Measurements from ENCODE around the gene CD99L2. TPM values are rescaled to one million over a fixed set of nuclear protein-coding genes. Genes with fewer than 3 reads are reported as not detected.

CD99L2 gene
- total RNA-seq, 1 donor from 2014 or later = 23.8 TPM

DNA sequence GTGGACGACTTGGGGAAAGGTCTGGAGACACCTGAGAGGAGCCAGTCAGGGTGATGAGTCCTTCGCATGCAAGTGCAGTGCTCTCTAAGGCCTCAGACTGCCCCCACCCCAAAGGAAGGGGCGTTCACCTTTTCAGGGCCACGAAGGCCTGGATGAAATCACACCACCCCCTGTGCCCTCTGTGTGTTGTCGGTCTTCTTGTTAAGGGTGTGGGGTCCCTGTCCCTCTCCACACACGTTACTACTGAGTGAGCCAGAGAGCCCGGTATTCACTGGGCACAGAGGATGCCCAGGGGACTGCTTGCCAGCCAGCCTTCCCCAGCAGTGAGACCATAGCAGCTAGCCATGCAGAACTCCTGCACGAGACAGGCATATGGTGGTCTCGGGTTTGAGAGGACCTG is 133.2 kb downstream of the CD99L2 start:
- H3K4me1 ChIP-seq = peaks cover 4% of the 10 kb centered on the region
- no peak overlapping the region for H3K4me3 ChIP-seq
- intact Hi-C loops (cut with DNase I) = no loop called here
- peak in 1 of 2 donors; percentile 40 for DNase-seq (ENCODE audit: extremely low spot score in 2 of 2)
- H3K36me3 ChIP-seq = no peaks in the 10 kb centered on the region
- H3K9me3 ChIP-seq = no peaks in the 10 kb centered on the region
- no peaks in the 10 kb centered on the region for H3K27me3 ChIP-seq
- no peak overlapping the region for H3K27ac ChIP-seq
- no peak for TF ChIP-seq POLR2A (IDR thresholded peaks at IDR 0.05)
- no peak for TF ChIP-seq CTCF (IDR thresholded peaks at IDR 0.05)
- no peak for TF ChIP-seq POLR2AphosphoS5 (IDR thresholded peaks at IDR 0.05; ENCODE audit: insufficient read depth in 1 of 2, low read depth in 1 of 2)

DNA sequence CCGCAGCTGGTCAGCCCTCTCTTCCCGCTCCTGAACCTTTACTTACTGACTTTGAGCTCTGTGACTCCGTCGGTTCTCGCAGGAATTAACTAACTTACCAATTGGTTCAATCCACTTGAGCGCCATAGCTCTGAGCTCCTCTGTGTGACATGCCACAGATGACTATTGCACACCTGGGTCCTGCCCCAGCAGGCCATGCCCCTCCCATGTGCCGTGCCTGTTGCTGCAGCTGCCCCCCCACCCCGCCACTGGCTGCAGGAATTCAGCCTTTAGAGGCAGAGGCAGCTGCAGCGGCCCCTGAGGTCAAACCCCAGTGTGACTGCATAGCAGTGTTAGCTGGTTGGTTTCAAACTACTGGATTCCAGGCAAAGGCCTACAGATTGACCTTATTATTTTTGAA is 134.7 kb downstream of the CD99L2 start:
- TF ChIP-seq POLR2A (IDR thresholded peaks at IDR 0.05) = no peak
- no peak for TF ChIP-seq CTCF (IDR thresholded peaks at IDR 0.05)
- TF ChIP-seq POLR2AphosphoS5 (IDR thresholded peaks at IDR 0.05; ENCODE audit: insufficient read depth in 1 of 2, low read depth in 1 of 2) = no peak
- Histone ChIP-seq H3K27ac (no peak overlapping the region), H3K27me3 (no peaks in the 10 kb centered on the region), H3K4me1 (peaks cover 4% of the 10 kb centered on the region), H3K4me3 (no peak overlapping the region), H3K36me3 (no peaks in the 10 kb centered on the region), H3K9me3 (no peaks in the 10 kb centered on the region)
- intact Hi-C loops (cut with DNase I) = no loop called here
- peak in 1 of 2 donors; percentile 79 for DNase-seq (ENCODE audit: extremely low spot score in 2 of 2)

- H3K27ac ChIP-seq = no peak overlapping the region
- H3K27me3 ChIP-seq = no peaks in the 10 kb centered on the region
- no peak for TF ChIP-seq POLR2AphosphoS5 (IDR thresholded peaks at IDR 0.05; ENCODE audit: insufficient read depth in 1 of 2, low read depth in 1 of 2)
- no peak for TF ChIP-seq POLR2A (IDR thresholded peaks at IDR 0.05)
- no peak for TF ChIP-seq CTCF (IDR thresholded peaks at IDR 0.05)
- H3K9me3 ChIP-seq = no peaks in the 10 kb centered on the region
- intact Hi-C loops (cut with DNase I) = no loop called here
- H3K4me1 ChIP-seq = peaks cover 4% of the 10 kb centered on the region
- DNase-seq (ENCODE audit: extremely low spot score in 2 of 2) = peak in 1 of 2 donors; percentile 61
- H3K36me3 ChIP-seq = no peaks in the 10 kb centered on the region
- H3K4me3 ChIP-seq = no peak overlapping the region
Observed at GRCh38 chrX:150763303-150763797, 135.1 kb downstream of the CD99L2 start.

DNA sequence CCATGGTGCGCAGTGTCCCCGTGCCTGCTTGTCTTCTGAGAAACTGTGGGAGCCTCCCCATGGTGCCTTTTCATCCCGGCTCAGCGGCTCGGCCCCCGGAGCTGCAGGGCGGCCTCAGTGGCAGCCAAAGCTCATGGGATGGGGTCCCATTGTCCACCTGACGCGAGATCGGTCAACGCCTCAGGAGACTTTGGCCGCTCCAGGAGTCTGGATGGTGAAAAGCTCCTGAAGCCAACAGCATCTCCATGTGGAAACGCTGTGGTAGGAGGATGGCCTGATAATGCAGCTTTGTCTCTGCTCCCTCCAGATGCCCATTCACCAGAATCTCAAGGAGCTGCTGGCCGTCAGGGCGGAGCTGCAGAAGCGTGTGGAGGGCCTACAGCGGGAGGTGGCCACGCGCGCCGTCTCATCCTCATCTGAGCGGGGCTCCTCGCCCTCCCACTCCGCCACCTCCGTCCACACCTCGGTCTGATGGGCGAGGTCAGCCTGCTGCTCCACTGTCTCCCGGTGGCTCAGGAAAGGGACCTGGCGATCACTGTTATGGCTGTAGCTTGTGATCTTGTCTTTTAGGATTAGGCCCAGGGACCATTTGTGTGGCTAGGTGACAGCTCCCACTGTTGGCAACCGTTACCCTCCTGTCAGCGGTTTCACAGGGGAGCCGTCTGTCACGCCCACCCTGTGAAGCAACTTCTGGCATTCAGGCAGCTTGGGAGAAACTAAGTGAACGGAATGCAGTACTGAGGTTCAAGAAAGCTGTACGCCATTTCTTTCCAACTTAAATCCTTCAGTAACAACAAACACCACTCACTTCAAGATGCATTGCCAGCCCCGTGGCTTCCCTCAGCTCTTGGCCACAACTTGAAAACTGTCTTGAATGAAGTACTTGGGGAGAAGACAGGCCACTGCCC is 136.0 kb downstream of the CD99L2 start:
- no peaks in the 10 kb centered on the region for H3K4me1 ChIP-seq
- no peak overlapping the region for H3K27ac ChIP-seq
- intact Hi-C loops (cut with DNase I) = no loop called here
- H3K27me3 ChIP-seq = no peaks in the 10 kb centered on the region
- no peak overlapping the region for H3K4me3 ChIP-seq
- peak in 1 of 2 donors; percentile 67 for DNase-seq (ENCODE audit: extremely low spot score in 2 of 2)
- TF ChIP-seq POLR2A (IDR thresholded peaks at IDR 0.05) (no peak), CTCF (IDR thresholded peaks at IDR 0.05) (no peak), POLR2AphosphoS5 (IDR thresholded peaks at IDR 0.05; ENCODE audit: insufficient read depth in 1 of 2, low read depth in 1 of 2) (no peak)
- H3K36me3 ChIP-seq = no peaks in the 10 kb centered on the region
- H3K9me3 ChIP-seq = no peaks in the 10 kb centered on the region

DNA sequence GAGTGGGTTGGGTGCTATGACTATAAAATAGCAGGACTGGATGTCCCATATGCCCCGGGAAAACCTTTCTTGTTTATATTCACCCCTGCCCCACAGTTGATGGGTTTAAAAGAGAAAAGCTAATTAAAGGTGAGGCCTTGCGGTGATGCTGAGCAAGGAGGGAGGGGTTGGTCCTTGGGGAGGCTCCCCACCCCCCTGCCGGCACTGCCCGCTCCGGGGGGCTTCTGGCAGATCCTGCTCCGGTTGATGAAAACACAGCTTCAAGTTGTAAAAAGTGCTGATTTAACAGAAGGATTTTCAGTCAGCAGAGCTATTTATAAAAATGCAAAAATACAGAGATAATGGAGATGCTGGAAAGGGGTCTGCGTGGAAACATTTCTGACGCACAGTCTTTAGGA is 136.7 kb downstream of the CD99L2 start:
- H3K36me3 ChIP-seq = no peaks in the 10 kb centered on the region
- H3K4me3 ChIP-seq = no peak overlapping the region
- no peaks in the 10 kb centered on the region for H3K4me1 ChIP-seq
- peak in 1 of 2 donors; percentile 83 for DNase-seq (ENCODE audit: extremely low spot score in 2 of 2)
- H3K27me3 ChIP-seq = no peaks in the 10 kb centered on the region
- H3K9me3 ChIP-seq = no peaks in the 10 kb centered on the region
- TF ChIP-seq POLR2AphosphoS5 (IDR thresholded peaks at IDR 0.05; ENCODE audit: insufficient read depth in 1 of 2, low read depth in 1 of 2) = no peak
- TF ChIP-seq CTCF (IDR thresholded peaks at IDR 0.05) = no peak
- intact Hi-C loops (cut with DNase I) = no loop called here
- no peak overlapping the region for H3K27ac ChIP-seq
